Measurements from ENCODE around the gene CCDC12. TPM values are rescaled to one million over a fixed set of nuclear protein-coding genes. Genes with fewer than 3 reads are reported as not detected.

Gene CCDC12
- total and polyA plus RNA-seq, 9 of the 15 experiments (the other 6 are each of a cell fraction or from before 2014, with no cell fraction given) = 8.9 to 201 (median 86.9) TPM

DNA sequence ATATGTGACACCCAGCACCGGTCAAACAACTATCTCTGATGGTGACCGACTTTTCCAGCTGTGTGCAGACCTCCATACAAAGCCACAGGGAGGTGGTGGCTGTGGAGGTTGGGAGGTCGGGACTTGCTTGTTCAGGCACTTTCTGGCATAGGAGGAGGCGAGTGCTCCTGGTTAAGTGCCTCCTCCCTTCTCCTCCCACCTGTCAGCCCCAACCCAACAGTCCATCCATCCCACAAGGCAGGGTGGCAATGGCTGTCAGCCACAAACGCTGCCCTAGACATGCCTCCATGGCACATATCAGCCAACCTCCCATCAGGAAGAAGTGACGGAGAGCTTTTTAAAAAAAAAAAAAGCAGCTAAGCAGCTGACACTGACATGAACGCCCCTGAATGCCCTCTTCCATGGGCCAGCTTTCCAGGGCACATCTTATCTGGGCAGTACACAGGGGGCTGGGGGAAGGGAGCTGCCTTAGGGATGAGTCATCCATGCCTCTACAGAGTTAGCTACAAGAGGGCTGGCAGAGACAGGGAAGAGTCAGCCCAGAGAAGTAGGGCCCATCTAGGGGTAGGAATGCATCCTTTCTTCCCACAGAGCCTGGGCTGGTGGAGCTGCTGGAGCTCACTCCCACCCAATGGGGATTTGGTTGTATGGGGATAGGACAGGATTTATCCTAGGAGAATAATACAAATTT is 41.2 kb downstream of the CCDC12 start (continued):
- TF ChIP-seq, protein P1, sequence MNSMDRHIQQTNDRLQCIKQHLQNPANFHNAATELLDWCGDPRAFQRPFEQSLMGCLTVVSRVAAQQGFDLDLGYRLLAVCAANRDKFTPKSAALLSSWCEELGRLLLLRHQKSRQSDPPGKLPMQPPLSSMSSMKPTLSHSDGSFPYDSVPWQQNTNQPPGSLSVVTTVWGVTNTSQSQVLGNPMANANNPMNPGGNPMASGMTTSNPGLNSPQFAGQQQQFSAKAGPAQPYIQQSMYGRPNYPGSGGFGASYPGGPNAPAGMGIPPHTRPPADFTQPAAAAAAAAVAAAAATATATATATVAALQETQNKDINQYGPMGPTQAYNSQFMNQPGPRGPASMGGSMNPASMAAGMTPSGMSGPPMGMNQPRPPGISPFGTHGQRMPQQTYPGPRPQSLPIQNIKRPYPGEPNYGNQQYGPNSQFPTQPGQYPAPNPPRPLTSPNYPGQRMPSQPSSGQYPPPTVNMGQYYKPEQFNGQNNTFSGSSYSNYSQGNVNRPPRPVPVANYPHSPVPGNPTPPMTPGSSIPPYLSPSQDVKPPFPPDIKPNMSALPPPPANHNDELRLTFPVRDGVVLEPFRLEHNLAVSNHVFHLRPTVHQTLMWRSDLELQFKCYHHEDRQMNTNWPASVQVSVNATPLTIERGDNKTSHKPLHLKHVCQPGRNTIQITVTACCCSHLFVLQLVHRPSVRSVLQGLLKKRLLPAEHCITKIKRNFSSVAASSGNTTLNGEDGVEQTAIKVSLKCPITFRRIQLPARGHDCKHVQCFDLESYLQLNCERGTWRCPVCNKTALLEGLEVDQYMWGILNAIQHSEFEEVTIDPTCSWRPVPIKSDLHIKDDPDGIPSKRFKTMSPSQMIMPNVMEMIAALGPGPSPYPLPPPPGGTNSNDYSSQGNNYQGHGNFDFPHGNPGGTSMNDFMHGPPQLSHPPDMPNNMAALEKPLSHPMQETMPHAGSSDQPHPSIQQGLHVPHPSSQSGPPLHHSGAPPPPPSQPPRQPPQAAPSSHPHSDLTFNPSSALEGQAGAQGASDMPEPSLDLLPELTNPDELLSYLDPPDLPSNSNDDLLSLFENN (IDR thresholded peaks at IDR 0.05; ENCODE audit: low read depth in 2 of 2, low read length in 2 of 2) = peak in 1 of 2 experiments; percentile 69; a peak in 2 of 4 replicates
- TF ChIP-seq FOSL1 (tag; conservative IDR thresholded peaks at IDR 0.05) = peak; percentile 99
- TF ChIP-seq MED1 (CRISPR knock-in tag; IDR thresholded peaks at IDR 0.05; ENCODE audit: borderline replicate concordance) = no peak
- TF ChIP-seq TRIM24 (IDR thresholded peaks at IDR 0.05) = peak; percentile 56 to 71
- TF ChIP-seq SMAD4 (CRISPR knock-in tag; conservative IDR thresholded peaks at IDR 0.05) = peak; percentile 83
- TF ChIP-seq, protein P2, sequence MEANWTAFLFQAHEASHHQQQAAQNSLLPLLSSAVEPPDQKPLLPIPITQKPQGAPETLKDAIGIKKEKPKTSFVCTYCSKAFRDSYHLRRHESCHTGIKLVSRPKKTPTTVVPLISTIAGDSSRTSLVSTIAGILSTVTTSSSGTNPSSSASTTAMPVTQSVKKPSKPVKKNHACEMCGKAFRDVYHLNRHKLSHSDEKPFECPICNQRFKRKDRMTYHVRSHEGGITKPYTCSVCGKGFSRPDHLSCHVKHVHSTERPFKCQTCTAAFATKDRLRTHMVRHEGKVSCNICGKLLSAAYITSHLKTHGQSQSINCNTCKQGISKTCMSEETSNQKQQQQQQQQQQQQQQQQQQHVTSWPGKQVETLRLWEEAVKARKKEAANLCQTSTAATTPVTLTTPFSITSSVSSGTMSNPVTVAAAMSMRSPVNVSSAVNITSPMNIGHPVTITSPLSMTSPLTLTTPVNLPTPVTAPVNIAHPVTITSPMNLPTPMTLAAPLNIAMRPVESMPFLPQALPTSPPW (CRISPR knock-in tag; IDR thresholded peaks at IDR 0.05) = peak; percentile 67
- TF ChIP-seq ZNF175 (CRISPR knock-in tag; IDR thresholded peaks at IDR 0.05; ENCODE audit: low read depth) = 0 out of 2 replicates have a peak, but pooled peaks have one; percentile 22
- TF ChIP-seq ZNF384 (IDR thresholded peaks at IDR 0.05; ENCODE audit: low read depth, low read length) = peak; percentile 88
- TF ChIP-seq, protein P3, sequence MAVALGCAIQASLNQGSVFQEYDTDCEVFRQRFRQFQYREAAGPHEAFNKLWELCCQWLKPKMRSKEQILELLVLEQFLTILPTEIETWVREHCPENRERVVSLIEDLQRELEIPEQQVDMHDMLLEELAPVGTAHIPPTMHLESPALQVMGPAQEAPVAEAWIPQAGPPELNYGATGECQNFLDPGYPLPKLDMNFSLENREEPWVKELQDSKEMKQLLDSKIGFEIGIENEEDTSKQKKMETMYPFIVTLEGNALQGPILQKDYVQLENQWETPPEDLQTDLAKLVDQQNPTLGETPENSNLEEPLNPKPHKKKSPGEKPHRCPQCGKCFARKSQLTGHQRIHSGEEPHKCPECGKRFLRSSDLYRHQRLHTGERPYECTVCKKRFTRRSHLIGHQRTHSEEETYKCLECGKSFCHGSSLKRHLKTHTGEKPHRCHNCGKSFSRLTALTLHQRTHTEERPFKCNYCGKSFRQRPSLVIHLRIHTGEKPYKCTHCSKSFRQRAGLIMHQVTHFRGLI (CRISPR knock-in tag; IDR thresholded peaks at IDR 0.05) = 0 out of 2 replicates have a peak, but pooled peaks have one; percentile 42
- no peak for TF ChIP-seq ZNF354B (CRISPR knock-in tag; IDR thresholded peaks at IDR 0.05)
- peak; percentile 56 for TF ChIP-seq TAL1 (IDR thresholded peaks at IDR 0.05)
- no peak for TF ChIP-seq BRD9 (IDR thresholded peaks at IDR 0.05; ENCODE audit: low read depth, partially characterized antibody)
- TF ChIP-seq, protein P4, sequence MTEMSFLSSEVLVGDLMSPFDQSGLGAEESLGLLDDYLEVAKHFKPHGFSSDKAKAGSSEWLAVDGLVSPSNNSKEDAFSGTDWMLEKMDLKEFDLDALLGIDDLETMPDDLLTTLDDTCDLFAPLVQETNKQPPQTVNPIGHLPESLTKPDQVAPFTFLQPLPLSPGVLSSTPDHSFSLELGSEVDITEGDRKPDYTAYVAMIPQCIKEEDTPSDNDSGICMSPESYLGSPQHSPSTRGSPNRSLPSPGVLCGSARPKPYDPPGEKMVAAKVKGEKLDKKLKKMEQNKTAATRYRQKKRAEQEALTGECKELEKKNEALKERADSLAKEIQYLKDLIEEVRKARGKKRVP (CRISPR knock-in tag; IDR thresholded peaks at IDR 0.05) = peak; percentile 65; the same call in 1 of the 2 replicates
- peak; percentile 89 for TF ChIP-seq SMARCC2 (IDR thresholded peaks at IDR 0.05; ENCODE audit: low read depth)
- TF ChIP-seq ZBTB17 (CRISPR knock-in tag; IDR thresholded peaks at IDR 0.05) = 0 out of 2 replicates have a peak, but pooled peaks have one; percentile 44
- TF ChIP-seq, protein P5, sequence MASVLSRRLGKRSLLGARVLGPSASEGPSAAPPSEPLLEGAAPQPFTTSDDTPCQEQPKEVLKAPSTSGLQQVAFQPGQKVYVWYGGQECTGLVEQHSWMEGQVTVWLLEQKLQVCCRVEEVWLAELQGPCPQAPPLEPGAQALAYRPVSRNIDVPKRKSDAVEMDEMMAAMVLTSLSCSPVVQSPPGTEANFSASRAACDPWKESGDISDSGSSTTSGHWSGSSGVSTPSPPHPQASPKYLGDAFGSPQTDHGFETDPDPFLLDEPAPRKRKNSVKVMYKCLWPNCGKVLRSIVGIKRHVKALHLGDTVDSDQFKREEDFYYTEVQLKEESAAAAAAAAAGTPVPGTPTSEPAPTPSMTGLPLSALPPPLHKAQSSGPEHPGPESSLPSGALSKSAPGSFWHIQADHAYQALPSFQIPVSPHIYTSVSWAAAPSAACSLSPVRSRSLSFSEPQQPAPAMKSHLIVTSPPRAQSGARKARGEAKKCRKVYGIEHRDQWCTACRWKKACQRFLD (CRISPR knock-in tag; IDR thresholded peaks at IDR 0.05) = 0 out of 2 replicates have a peak, but pooled peaks have one; percentile 59
- TF ChIP-seq MIER1 (IDR thresholded peaks at IDR 0.05; ENCODE audit: low read depth) = no peak
- TF ChIP-seq GATA2 (CRISPR knock-in tag; IDR thresholded peaks at IDR 0.05) = peak; percentile 64; the same call in 1 of the 2 replicates
- peak; percentile 83 for TF ChIP-seq TCF3 (CRISPR knock-in tag; IDR thresholded peaks at IDR 0.05)
